Measurements from ENCODE around the gene ZNF503.

Gene ZNF503, protein sequence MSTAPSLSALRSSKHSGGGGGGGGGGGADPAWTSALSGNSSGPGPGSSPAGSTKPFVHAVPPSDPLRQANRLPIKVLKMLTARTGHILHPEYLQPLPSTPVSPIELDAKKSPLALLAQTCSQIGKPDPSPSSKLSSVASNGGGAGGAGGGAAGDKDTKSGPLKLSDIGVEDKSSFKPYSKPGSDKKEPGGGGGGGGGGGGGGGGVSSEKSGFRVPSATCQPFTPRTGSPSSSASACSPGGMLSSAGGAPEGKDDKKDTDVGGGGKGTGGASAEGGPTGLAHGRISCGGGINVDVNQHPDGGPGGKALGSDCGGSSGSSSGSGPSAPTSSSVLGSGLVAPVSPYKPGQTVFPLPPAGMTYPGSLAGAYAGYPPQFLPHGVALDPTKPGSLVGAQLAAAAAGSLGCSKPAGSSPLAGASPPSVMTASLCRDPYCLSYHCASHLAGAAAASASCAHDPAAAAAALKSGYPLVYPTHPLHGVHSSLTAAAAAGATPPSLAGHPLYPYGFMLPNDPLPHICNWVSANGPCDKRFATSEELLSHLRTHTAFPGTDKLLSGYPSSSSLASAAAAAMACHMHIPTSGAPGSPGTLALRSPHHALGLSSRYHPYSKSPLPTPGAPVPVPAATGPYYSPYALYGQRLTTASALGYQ

DNA sequence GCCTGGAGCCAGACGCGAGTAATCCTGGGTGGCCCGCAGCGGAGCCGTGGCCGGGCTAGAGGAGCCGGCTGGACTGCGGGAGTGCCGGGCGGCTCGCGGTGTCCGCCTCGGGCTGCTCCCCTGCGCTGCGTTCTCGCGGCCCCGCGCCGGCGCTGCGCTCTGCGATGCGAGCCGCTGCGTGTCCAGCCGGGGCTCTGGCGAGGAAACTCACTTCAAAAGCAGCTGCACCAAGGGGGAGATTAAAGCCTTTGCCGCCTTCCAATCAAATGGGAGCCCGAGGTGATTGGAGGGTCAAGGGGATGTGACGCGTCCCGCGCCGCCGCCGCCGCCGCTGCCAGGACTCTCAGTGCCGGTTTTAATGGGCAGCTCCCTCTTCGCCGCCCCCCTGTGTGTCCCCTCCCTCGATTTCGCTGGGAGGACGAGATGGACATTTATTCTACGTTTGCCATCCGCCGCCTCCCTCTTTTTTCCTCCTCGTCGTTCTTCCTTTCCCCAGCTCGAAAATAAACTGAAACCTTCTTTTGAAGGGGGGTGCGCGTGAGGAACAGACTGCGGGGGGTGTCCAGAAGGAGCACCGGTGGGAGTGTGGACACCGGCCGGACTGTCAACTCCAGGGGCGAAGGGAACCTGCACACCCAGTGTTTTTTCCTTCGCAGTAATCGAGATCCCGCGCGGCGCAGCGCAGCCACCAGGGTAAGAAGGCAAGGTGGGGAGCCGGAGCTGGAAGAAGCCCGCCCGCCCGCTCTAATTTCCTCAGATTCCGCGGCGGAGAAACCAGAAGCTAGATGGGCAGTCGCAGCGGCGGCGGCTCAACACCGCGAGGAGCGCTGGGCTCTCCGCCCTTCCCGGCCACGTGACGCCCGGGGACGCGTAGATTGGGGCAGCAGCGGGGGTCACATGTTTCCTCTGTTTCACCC lies at the start of gene ZNF503:
Gene ZNF503 (minus strand): TSS at position 196 of the 917 bp plus-strand sequence. CDS start 345 bp downstream, outside the sequence.
- DNase-seq (ENCODE audit: low read depth, low spot score), result no peak

DNA sequence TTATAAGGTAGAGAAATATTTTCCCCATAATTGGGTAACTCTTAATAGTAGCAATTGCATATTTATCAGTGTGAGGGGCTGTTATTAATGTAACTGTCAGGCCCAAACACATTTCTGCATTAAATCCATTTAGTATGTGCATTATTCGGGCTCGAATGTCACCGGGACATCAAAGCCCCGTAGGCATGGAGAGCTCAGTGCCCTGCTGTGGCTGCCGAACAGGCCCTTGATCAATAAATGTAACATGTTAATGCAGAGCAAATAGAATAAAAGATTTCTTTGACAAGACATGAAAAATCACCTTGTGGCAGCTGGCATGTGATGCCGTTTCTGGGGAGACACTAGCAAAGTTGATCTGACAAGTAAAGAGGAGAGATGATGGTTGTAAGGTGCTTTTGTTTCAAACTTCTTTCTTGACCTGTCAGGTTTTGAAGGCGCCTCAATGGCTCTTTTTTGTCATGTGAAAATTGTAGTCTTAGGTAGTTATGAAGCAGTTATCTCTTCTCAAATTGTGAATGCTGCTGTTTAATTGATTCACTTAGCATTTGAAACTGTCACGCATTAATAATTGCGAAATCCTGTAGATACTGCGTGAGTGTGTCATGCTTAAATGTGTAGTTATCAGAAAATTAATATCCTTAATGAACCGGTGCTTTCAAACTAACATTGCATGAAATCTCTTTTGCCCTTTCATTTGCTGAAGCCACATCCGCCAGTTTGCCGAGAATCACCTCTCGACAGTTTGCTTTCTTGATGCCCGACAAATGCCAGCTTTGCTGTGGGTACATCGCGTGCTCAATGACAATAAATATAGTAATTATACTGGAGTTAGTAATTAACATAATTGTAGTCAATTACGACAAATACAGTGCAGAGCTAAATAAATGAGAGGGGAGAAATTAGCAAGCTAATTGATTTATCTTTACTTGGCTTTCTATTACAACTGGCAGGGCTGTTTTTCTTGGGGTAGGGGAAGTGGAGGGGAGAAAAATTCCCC lies 49.4 kb upstream of the ZNF503 start:
- no peak for DNase-seq (ENCODE audit: low read depth, low spot score)

DNA sequence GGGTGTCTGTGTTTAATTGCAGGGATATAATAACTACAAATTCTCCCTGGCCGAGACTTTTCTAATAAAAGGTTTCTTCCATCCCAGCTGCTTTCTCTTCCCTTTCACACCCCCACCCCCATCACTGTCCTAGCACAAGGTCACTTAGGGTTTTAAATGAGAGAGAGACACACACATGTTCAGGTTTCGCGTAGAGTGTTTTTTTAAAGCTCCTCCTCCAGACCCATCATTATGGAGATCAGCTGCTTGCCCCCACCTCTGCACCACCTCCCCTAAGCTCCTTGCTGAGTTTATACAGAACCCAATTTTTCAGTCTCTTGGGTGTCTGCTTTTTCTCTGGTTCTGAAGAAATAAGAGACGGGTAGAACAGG lies 48.5 kb upstream of the ZNF503 start:
- no peak for DNase-seq (ENCODE audit: low read depth, low spot score)

DNA sequence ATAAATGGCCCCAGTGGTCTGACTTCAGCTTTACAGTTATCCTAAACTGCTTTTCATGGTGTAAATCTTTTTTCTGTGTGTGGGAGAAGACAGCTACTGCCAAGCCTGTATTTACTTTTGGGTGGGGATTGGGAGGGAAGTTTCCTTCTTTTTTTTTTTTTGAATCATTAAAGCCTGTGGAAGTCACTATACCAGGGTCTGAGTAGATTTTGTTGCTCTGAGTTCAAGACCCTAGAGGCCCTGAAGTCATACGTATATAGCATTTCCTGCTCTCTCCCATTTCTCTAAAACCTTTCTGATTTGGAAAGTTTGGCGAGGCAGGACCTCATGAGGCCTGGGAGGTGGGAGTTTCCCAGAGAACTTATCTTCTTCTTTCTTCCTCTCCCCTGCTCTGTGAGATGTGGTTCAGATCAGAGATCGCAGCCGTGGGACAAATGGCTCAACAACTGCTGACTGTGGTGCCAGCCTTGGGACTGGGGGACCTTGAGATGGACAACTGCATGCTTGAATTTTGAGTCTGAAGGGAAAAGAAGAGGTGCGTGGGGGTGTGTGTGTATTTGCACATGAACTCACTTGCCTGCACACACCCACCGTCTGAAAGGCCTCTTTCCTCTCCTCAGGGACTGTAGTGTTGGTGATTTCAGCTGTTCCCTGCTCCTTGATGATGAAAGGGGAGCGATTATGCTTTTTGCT lies 48.0 kb upstream of the ZNF503 start:
- DNase-seq (ENCODE audit: low read depth, low spot score), result no peak

DNA sequence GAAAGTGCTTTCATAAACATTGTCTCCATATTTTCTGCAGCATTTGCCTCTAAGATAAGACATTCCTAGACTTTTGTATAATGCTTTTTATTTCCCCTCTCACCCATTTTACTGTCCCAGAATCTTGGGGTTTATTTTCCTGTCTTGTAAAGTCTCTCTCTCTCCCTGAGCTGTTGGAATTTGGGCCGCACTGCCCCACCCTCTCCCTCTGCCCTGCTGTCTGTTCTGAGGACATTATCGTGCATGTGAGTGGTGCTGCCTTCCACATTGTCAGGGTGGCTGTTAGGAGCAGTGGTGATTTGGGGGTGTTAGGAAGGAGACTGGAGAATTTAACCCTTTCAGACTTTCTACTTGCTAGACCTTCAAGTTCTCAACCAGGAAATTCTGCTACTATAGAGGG lies 46.6 kb upstream of the ZNF503 start:
- DNase-seq (ENCODE audit: low read depth, low spot score), result no peak

DNA sequence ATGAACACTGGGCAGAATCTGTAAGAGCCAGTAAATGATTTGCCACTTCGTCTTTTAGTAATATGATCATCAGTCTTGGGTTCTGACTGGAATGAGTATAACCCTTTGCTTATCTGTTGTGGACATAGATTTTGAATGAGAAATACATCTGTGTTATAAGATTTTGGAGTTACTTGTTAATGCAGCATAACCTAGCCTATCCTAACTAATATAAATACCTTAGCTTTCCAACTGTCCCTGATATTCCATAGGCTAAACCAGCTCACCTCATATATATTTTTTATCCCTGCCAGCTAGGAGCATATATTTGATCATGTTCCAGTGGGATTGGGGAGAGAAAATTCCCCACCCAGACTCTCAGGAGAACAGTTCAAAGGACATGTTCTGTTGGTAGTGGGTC lies 44.9 kb upstream of the ZNF503 start:
- no peak for DNase-seq (ENCODE audit: low read depth, low spot score)

DNA sequence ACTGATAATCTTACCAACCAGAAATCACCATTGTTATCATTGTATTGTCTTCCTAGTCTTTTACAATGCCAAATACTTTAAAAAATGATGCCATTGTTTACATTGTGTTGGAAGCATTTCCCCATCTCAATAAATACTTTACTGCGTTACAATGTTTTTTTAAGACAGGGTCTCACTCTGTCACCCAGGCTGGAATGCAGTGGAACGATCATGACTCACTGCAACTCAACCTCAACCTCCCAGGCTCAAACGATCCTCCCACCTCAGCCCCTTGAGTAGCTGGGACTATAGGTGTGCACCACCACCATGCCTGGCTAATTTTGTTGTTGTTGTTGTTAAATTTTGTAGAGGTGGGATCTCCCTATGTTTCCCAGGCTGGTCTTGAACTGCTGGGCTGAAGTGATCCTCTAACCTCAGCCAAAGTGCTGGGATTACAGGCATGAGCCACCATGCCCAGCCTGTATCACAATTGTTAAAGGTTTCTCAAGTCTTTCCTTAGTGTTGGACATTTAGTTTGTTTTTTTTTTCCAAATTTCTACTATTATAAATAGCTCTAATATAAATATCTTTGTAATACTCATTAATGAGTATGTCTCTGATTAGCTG lies 43.3 kb upstream of the ZNF503 start:
- DNase-seq (ENCODE audit: low read depth, low spot score), result no peak

DNA sequence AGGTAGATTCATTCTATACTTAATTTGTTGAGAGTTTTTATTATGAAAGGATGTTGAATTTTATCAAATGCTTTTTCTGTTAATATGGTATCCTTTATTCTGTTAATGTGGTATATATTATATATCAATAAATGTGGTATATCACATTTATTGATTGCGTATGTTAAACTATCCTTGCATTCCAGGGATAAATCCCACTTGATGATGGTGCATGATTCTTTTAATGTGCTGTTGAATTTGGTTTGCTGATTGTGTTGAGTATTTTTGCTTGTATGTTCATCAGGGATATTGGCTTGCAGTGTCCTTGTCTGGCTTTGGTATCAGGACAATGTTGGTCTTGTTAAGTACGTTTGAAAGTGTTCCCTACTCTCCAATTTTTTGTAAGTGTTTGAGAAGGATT lies 41.8 kb upstream of the ZNF503 start:
- DNase-seq (ENCODE audit: low read depth, low spot score), result no peak

DNA sequence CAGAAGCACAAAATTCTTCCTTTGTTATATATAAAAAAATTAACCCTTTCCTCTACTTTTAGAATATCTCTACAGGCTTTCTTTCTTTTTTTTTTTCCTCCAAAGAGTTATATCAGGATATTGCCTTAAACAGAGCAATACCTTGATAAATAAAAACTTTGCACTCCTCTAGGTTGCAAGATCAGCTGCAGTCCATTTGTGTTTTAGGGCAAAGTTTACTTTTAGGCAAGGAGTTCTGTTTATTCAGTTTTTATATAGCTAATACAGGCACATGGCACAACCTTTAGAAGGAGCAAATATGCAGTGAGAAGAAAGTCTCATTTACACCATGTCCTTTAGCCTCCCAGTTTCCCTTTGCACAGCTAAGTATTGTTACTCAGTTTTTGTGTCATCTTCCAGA lies 40.1 kb upstream of the ZNF503 start:
- DNase-seq (ENCODE audit: low read depth, low spot score), result no peak

DNA sequence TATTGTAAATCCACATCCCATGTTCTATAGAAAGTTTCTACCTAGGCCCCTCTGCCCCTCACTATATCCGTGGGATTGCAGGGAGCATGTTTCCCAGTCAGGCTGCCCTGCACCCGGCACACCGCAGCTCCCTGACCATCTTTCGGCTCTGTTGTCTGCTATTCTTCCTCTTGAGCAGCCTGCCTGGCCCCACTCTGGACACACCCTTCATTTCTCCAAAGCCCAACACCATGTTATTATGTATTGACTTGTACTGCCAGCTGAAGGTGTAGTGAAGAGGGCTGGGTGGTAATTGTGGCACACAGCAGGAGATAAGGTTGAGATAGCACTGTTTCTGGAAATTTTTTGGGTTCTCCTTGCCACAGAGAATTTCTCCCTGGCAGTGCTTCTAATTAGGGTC lies 39.6 kb upstream of the ZNF503 start:
- no peak for DNase-seq (ENCODE audit: low read depth, low spot score)

DNA sequence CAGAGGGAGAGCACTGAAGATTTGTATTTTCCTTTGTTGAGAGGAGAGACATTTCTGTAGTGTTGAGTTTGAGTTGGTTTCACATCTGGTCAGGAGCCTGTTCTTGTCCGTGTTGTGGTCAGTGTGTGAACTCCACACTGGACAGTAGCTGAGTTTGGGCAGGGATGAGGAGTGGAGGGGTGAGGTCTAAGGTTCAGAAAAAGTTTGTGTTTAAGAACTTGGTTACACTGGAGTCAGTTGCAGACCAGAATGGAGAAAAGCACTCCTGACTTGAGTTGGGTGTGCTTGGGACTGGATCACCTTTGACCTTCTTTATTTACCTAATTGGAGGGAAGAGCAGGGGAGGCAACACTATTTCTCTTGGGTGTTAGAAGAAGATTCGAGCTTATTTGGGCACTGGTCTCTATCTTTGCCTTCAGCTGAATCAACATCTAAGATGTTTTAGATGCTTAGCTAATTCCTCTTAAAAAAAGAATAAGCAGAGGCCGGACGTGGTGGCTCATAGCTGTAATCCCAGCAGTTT lies 38.8 kb upstream of the ZNF503 start:
- DNase-seq (ENCODE audit: low read depth, low spot score), result no peak

DNA sequence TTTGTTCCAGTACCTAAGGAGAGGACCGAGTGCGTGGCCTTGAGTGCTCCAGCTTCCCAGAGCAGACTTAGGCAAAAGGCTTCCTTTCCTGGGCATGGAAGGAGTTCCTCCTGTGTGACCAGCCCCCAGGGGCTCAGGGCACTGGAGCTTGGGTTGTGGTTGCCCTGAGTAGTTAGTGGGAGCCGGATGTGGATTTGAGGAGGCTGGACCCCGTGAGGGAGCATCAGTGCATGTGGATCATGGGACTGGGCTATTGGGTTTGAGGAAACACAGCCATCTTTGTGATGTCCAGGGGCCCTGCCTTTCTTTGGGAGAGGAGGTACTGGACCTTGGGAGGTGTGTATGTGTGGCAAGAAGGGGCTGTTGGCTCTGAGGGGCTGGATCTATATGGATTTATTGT lies 38.2 kb upstream of the ZNF503 start:
- DNase-seq (ENCODE audit: low read depth, low spot score), result no peak

DNA sequence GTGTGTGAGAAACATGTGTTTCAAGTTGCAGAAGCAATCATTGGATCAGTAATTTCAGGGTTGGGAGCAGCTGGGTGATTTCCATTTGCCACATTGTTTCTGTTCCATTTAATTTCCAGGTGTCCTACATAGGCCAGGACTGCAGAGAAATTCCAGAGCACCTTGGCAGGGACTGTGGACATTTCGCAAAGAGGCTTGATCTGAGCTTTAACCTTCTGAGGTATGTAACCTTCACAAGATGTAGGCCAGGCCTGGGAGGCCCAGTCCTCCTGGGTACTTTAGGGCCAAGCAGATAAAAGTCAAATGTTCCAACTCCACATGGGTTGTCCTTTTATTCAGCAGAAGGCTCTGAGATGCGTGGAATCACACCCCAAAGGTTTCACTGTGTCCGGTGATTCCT lies 36.7 kb upstream of the ZNF503 start:
- no peak for DNase-seq (ENCODE audit: low read depth, low spot score)

DNA sequence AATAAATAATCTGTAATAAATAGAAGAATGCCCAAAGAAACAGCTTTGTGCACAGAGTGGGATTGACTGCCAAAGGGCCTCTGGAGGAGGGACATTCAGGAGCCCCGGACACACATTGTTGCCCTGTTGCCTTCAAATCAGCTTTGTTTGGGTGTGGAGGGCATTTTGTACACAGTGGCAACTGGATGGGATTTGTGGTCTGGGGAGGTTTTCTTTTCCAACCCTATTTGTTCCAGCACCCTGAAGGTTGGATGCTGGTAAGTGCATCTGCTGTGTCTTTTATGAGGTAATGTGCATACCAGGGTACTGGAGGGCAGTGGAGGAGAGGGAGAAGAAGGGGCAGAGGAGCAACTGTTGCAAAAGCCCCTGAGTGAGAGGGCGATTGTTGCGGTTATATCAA lies 36.1 kb upstream of the ZNF503 start:
- DNase-seq (ENCODE audit: low read depth, low spot score), result no peak

DNA sequence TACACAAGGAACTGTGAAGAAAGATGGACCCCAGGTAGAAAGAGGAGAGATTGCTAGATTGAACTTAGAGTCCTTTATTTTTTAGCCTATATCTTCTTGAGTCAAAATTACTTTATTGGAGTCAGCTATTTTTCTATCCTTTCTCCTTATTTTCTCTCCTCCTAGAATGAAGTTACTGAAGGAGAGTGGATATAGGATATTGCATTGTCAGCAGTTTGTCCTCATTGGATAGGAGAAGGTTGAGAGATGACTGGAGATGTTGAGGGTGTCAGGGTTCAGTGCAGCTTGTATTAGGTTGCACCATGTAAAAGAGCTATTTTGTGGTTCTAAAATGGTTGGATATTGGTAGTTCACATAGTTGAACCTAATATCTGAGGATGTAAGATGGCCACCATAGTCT lies 35.3 kb upstream of the ZNF503 start:
- DNase-seq (ENCODE audit: low read depth, low spot score), result no peak

DNA sequence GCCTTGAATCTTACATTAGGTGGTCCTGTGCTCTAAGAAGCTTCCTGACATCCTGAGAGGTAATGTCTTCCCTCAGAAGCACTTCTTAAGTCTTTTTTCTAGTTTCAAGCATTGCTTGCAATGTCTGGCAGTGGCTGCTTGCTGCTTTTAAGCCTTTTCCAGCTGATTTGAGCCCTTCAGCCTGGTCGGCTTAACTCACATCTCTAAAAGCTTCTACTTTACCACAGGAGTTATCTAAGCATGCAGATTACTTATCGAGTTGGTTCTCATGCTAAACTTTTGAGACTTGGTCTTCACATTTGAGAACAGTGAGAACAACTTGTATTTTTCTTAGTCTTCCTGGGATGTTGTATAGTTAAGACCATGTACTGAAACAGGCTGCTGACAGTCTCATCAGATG lies 33.7 kb upstream of the ZNF503 start:
- no peak for DNase-seq (ENCODE audit: low read depth, low spot score)

DNA sequence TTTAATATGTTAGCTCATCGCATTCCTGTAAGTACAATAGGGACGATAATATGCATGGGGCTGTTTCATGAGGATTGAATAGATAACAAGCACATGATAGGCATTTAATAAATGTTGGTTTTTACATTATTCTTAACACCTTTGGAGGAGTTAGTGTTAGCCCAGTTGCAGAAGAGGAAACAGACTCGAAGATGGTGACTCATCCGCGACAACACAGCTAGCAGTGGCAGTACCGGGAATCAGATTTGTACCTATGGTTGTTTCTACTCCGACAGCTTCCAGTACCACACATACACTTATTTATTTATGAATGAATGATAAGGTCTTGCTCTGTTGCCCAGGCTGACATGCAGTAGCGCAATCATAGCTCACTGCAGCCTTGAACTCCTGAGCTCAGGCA lies 32.7 kb upstream of the ZNF503 start:
- no peak for DNase-seq (ENCODE audit: low read depth, low spot score)

DNA sequence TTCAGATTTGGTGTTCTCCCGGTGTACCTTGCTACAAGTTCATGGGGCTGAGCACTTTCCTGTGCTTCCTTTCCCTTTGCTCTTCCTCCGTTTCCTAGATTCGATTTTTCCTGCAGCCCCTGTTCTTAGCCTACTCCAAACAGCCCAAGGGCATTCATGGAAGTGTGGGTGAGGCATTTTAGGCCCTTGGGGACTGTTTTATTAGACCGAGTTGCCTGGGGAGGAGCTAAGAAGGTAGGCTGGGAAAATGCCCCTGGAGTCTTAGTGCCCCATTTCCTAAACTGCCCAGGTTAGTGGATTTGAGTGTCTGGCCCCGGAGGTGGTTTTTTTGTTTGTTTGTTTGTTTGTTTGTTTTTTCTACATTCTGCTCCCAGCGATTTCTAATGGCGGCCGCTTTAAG lies 31.7 kb upstream of the ZNF503 start:
- no peak for DNase-seq (ENCODE audit: low read depth, low spot score)

DNA sequence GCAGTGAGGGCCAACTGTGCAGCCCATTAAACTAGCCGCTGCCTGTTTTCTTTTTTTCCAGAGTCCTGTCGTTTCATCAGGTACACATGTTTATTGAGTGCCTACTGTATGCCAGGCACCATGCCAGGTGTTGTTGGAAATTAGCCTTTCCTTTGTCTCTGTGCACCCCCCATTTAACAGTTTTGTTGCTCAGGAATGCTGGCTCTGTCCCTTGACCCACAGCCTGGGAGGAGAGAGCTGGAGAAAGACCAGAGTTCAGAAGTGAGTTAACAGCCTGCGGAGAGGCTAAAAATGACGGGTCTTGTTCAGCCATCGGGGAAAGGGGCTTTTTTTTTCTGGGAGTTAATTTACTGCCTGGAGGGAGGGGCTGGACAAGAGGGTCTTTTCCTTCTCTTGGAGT lies 31.2 kb upstream of the ZNF503 start:
- no peak for DNase-seq (ENCODE audit: low read depth, low spot score)

DNA sequence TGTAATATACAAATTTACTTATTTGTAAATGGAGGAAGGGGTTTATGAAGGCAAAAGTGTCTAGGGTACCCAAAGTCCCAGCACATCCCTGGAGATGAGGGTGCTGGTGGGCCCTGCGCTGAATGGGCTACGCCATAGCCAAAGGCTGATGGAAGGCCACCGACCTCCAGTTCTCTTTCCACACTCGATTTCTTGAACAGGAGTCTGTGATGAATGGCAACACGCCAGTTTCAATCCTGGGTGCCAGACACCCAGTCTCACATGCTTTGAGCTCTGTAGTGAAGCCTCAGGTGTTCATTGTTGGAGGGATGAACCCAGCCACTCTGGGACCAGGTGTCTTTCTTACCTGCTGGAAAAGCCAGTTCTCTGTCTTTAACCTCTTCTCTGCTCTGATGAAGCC lies 30.6 kb upstream of the ZNF503 start:
- no peak for DNase-seq (ENCODE audit: low read depth, low spot score)
